Lower lobe of right lung (tissue), 2 donors: ENCODE results near the gene LARP1. TPM values are rescaled to one million over a fixed set of nuclear protein-coding genes. Genes with fewer than 3 reads are reported as not detected.

ENCODE experiments used
- ATAC-seq, 2 donors: fragments of 200-7000 bp; cut with Tn5 transposase; one replicate each; pipeline ENCODE4 v1.9.1; 2020 to 2022; ENCODE audit warnings: mild to moderate bottlenecking in 2 of 2, moderate library complexity in 2 of 2
- DNase-seq: peaks from one replicate; pipeline ENCODE4 v3.0.0-alpha.2; 2020
- H3K27ac ChIP-seq: fragments of 200-600 bp; one replicate; pipeline ENCODE4 v1.8.0; 2022
- H3K27me3 ChIP-seq: fragments of 200-600 bp; one replicate; pipeline ENCODE4 v1.8.0; 2022; ENCODE audit warnings: low read depth
- H3K36me3 ChIP-seq: fragments of 200-600 bp; one replicate; pipeline ENCODE4 v1.8.0; 2022; ENCODE audit warnings: mild to moderate bottlenecking
- H3K4me1 ChIP-seq: fragments of 200-600 bp; one replicate; pipeline ENCODE4 v1.8.0; 2022
- H3K4me3 ChIP-seq: fragments of 200-600 bp; one replicate; pipeline ENCODE4 v1.8.0; 2022; ENCODE audit warnings: mild to moderate bottlenecking
- H3K9me3 ChIP-seq: fragments of 200-600 bp; one replicate; pipeline ENCODE4 v1.8.0; 2022
- CTCF ChIP-seq: fragments of 200-600 bp; IDR thresholded peaks from one replicate; pipeline ENCODE4 v1.8.0; 2022; ENCODE audit warnings: antibody characterized with exemption, mild to moderate bottlenecking
- intact Hi-C: fragments of 100-400 bp; cut with DNase I; formaldehyde crosslinking; loops from one replicate; pipeline ENCODE4 v1.11.0; 2022
- total RNA-seq: library from RNA; stranded (reverse); fragmentation: NEBNext Ultra II Directional; extraction: Animal tissue kit (Norgen Biotek cat#: 25700); gene quantifications from one replicate; pipeline ENCODE4 v1.2.1, GENCODE V29; 2021
- donor health status: DM: no; HTN: yes; CAD: no; lungs with severe emphysema.

Gene LARP1
- total RNA-seq, 1 donor from 2014 or later: 143 TPM

- no peaks in the 10 kb centered on the region for H3K36me3 ChIP-seq
- ATAC-seq: peak in 1 of 2 donors; percentile 23
- H3K27me3 ChIP-seq: no peaks in the 10 kb centered on the region
- DNase-seq: no peak
- H3K9me3 ChIP-seq: no peaks in the 10 kb centered on the region
- peaks cover 65% of the 10 kb centered on the region for H3K4me1 ChIP-seq
- TF ChIP-seq CTCF: no peak
- no peak overlapping the region for H3K4me3 ChIP-seq
- intact Hi-C loops: no loop called here
- no peak overlapping the region for H3K27ac ChIP-seq
Measured at GRCh38 chr5:154773326-154773725, 18.1 kb downstream of the LARP1 start.

- Histone ChIP-seq H3K4me1 (peaks cover 60% of the 10 kb centered on the region), H3K4me3 (no peak overlapping the region), H3K27me3 (no peaks in the 10 kb centered on the region), H3K9me3 (no peaks in the 10 kb centered on the region), H3K27ac (no peak overlapping the region), H3K36me3 (no peaks in the 10 kb centered on the region)
- DNase-seq (no peak), ATAC-seq (no peak)
- no peak for TF ChIP-seq CTCF
- intact Hi-C loops: no loop called here
Measured at GRCh38 chr5:154776167-154776566, 21.0 kb downstream of the LARP1 start.

- DNase-seq (no peak), ATAC-seq (no peak)
- H3K27ac ChIP-seq: no peak overlapping the region
- peaks cover 62% of the 10 kb centered on the region for H3K4me1 ChIP-seq
- no peaks in the 10 kb centered on the region for H3K36me3 ChIP-seq
- no peaks in the 10 kb centered on the region for H3K9me3 ChIP-seq
- H3K4me3 ChIP-seq: no peak overlapping the region
- intact Hi-C loops: no loop called here
- TF ChIP-seq CTCF: no peak
- no peaks in the 10 kb centered on the region for H3K27me3 ChIP-seq
Measured at GRCh38 chr5:154778534-154778933, 23.4 kb downstream of the LARP1 start.

GRCh38 chr5:154779105-154779504 lies 23.9 kb downstream of the LARP1 start:
- Histone ChIP-seq H3K27ac (no peak overlapping the region), H3K36me3 (no peaks in the 10 kb centered on the region), H3K9me3 (no peaks in the 10 kb centered on the region), H3K4me1 (peaks cover 68% of the 10 kb centered on the region), H3K27me3 (no peaks in the 10 kb centered on the region), H3K4me3 (no peak overlapping the region)
- ATAC-seq (no peak), DNase-seq (no peak)
- intact Hi-C loops: no loop called here
- TF ChIP-seq CTCF: no peak

GRCh38 chr5:154780128-154780527 lies 25.0 kb downstream of the LARP1 start:
- Histone ChIP-seq H3K27me3 (no peaks in the 10 kb centered on the region), H3K27ac (no peak overlapping the region), H3K36me3 (no peaks in the 10 kb centered on the region), H3K4me1 (peaks cover 74% of the 10 kb centered on the region), H3K9me3 (no peaks in the 10 kb centered on the region), H3K4me3 (no peak overlapping the region)
- ATAC-seq (no peak), DNase-seq (no peak)
- no peak for TF ChIP-seq CTCF
- intact Hi-C loops: no loop called here

GRCh38 chr5:154782326-154782725 lies 27.1 kb downstream of the LARP1 start:
- Histone ChIP-seq H3K4me1 (peaks cover 72% of the 10 kb centered on the region), H3K27ac (peak overlapping the region; percentile 1), H3K9me3 (no peaks in the 10 kb centered on the region), H3K27me3 (no peaks in the 10 kb centered on the region), H3K4me3 (no peak overlapping the region), H3K36me3 (no peaks in the 10 kb centered on the region)
- intact Hi-C loops: no loop called here
- ATAC-seq (peak in 1 of 2 donors; percentile 31), DNase-seq (no peak)
- no peak for TF ChIP-seq CTCF
